H9 (cell line): Measurements from ENCODE around the gene CYFIP1. TPM values are rescaled to one million over a fixed set of nuclear protein-coding genes. Genes with fewer than 3 reads are reported as not detected.

Experiments
- DNase-seq: peaks from one replicate; pipeline ENCODE4 v3.0.0-alpha.2; 2017
- H2AFZ ChIP-seq: one replicate; pipeline ENCODE4 v1.6.1; 2013; ENCODE audit warnings: mild to moderate bottlenecking, low read length, control low read depth, moderate library complexity
- H2AK5ac ChIP-seq: 2 replicates; pipeline ENCODE4 v1.6.1; 2013; ENCODE audit warnings: low read length, control low read depth, mixed read lengths; ENCODE audit not compliant: insufficient read length
- H2BK120ac ChIP-seq: one replicate; pipeline ENCODE4 v1.6.1; 2013; ENCODE audit warnings: low read depth, mild to moderate bottlenecking, low read length, control low read depth, inconsistent platforms; ENCODE audit not compliant: poor library complexity, severe bottlenecking
- H2BK12ac ChIP-seq: 2 replicates; pipeline ENCODE4 v1.6.1; 2013; ENCODE audit warnings: low read length, control low read depth, mixed read lengths, low read depth; ENCODE audit not compliant: insufficient read length
- H2BK15ac ChIP-seq: 2 replicates; pipeline ENCODE4 v1.6.1; 2013; ENCODE audit warnings: low read depth, low read length, control low read depth
- H2BK20ac ChIP-seq: one replicate; pipeline ENCODE4 v1.6.1; 2013; ENCODE audit warnings: low read depth, mild to moderate bottlenecking, low read length, control low read depth, inconsistent platforms; ENCODE audit not compliant: poor library complexity, severe bottlenecking
- H2BK5ac ChIP-seq: 2 replicates; pipeline ENCODE4 v1.6.1; 2013; ENCODE audit warnings: low read length, control low read depth, mixed read lengths; ENCODE audit not compliant: insufficient read length
- H3K14ac ChIP-seq: 2 replicates; pipeline ENCODE4 v1.6.1; 2013; ENCODE audit warnings: low read length, control low read depth; ENCODE audit not compliant: insufficient read depth
- H3K18ac ChIP-seq: 2 replicates; pipeline ENCODE4 v1.6.1; 2013; ENCODE audit warnings: low read depth, mild to moderate bottlenecking, mixed read lengths, low read length, control low read depth; ENCODE audit not compliant: insufficient read length
- H3K23ac ChIP-seq: 2 replicates; pipeline ENCODE4 v1.6.1; 2013; ENCODE audit warnings: low read length, control low read depth, mixed read lengths, low read depth; ENCODE audit not compliant: insufficient read length
- H3K23me2 ChIP-seq: 2 replicates; pipeline ENCODE4 v1.6.1; 2013; ENCODE audit warnings: low read depth, mild to moderate bottlenecking, mixed read lengths, low read length, control low read depth; ENCODE audit not compliant: insufficient read length, poor library complexity, severe bottlenecking
- H3K27ac ChIP-seq: 2 replicates; pipeline ENCODE4 v1.5.1; 2013; ENCODE audit warnings: low read length, control low read depth, mixed read lengths, low read depth; ENCODE audit not compliant: insufficient read length
- H3K27me3 ChIP-seq: 2 replicates; pipeline ENCODE4 v1.6.1; 2013; ENCODE audit warnings: low read length, control low read depth, inconsistent platforms; ENCODE audit not compliant: insufficient read depth
- H3K4ac ChIP-seq: 2 replicates; pipeline ENCODE4 v1.6.1; 2013; ENCODE audit warnings: low read depth, mild to moderate bottlenecking, control low read depth, inconsistent platforms, low read length, moderate library complexity
- H3K4me1 ChIP-seq: 2 replicates; pipeline ENCODE4 v1.6.1; 2013; ENCODE audit warnings: low read length, control low read depth, inconsistent platforms; ENCODE audit not compliant: insufficient read depth
- H3K4me2 ChIP-seq: 2 replicates; pipeline ENCODE4 v1.6.1; 2013; ENCODE audit warnings: low read length, control low read depth, mixed read lengths; ENCODE audit not compliant: insufficient read length, insufficient read depth
- H3K56ac ChIP-seq: 2 replicates; pipeline ENCODE4 v1.6.1; 2013; ENCODE audit warnings: low read depth, mild to moderate bottlenecking, mixed read lengths, low read length, control low read depth; ENCODE audit not compliant: insufficient read length
- H3K79me1 ChIP-seq: 2 replicates; pipeline ENCODE4 v1.6.1; 2013; ENCODE audit warnings: low read depth, mild to moderate bottlenecking, moderate library complexity, low read length, control low read depth, inconsistent platforms; ENCODE audit not compliant: insufficient read depth, poor library complexity, severe bottlenecking
- H3K79me2 ChIP-seq: 2 replicates; pipeline ENCODE4 v1.6.1; 2013; ENCODE audit warnings: low read length, control low read depth, inconsistent platforms; ENCODE audit not compliant: insufficient read depth
- H3K9ac ChIP-seq: 2 replicates; pipeline ENCODE4 v1.6.1; 2013; ENCODE audit warnings: low read length, control low read depth, mixed read lengths; ENCODE audit not compliant: insufficient read length; ENCODE audit errors: extremely low read depth
- H3K9me3 ChIP-seq: one replicate; pipeline ENCODE4 v1.6.1; 2013; ENCODE audit warnings: low read depth, low read length, inconsistent platforms; ENCODE audit not compliant: control insufficient read depth
- H3T11ph ChIP-seq: one replicate; pipeline ENCODE4 v1.6.1; 2013; ENCODE audit warnings: mild to moderate bottlenecking, low read length, control low read depth, inconsistent platforms
- H4K20me1 ChIP-seq: one replicate; pipeline ENCODE4 v1.6.1; 2013; ENCODE audit not compliant: control insufficient read depth, insufficient read length, insufficient read depth
- H4K5ac ChIP-seq: 2 replicates; pipeline ENCODE4 v1.6.1; 2013; ENCODE audit warnings: low read depth, mild to moderate bottlenecking, mixed read lengths, low read length, control low read depth; ENCODE audit not compliant: insufficient read length
- H4K8ac ChIP-seq: replicated peaks from 2 replicates; pipeline ENCODE4 v1.6.1; 2013; ENCODE audit warnings: low read length, control low read depth, mixed read lengths, low read depth; ENCODE audit not compliant: insufficient read length
- H4K91ac ChIP-seq: 2 replicates; pipeline ENCODE4 v1.6.1; 2013; ENCODE audit warnings: low read depth, mild to moderate bottlenecking, moderate library complexity, mixed read lengths, low read length, control low read depth; ENCODE audit not compliant: insufficient read length
- H3K27ac Mint-ChIP-seq, 3 experiments: 2 replicates in 2 of 3; 3 replicates in 1 of 3; pipeline ENCODE4 v1.8.0; 2020 to 2021; ENCODE audit warnings: mixed read lengths in 3 of 3, mild to moderate bottlenecking in 1 of 3, moderate library complexity in 1 of 3
- H3K27me3 Mint-ChIP-seq: 2 replicates; pipeline ENCODE4 v1.8.0; 2021; ENCODE audit warnings: low read depth, mild to moderate bottlenecking, moderate library complexity, mixed read lengths
- H3K36me3 Mint-ChIP-seq, 3 experiments: 2 replicates in 2 of 3; 3 replicates in 1 of 3; pipeline ENCODE4 v1.8.0; 2020 to 2021; ENCODE audit warnings: low read depth in 3 of 3, mixed read lengths in 3 of 3; ENCODE audit not compliant: insufficient read depth in 1 of 3
- H3K4me1 Mint-ChIP-seq, 2 experiments: 2 replicates each; pipeline ENCODE4 v1.8.0; 2020; ENCODE audit warnings: mixed read lengths in 2 of 2
- H3K4me3 Mint-ChIP-seq, 2 experiments: 2 replicates in 1 of 2; 3 replicates in 1 of 2; pipeline ENCODE4 v1.8.0; 2020 to 2021; ENCODE audit warnings: mild to moderate bottlenecking in 2 of 2, mixed read lengths in 2 of 2, moderate library complexity in 1 of 2
- H3K9me3 Mint-ChIP-seq, 2 experiments: 2 replicates in 1 of 2; 3 replicates in 1 of 2; pipeline ENCODE4 v1.8.0; 2020; ENCODE audit warnings: mild to moderate bottlenecking in 2 of 2, mixed read lengths in 2 of 2, moderate library complexity in 1 of 2
- WGBS: extraction: QIAGEN DNeasy Blood & Tissue Kit; methylation state at CpG from one replicate; pipeline ENCODE4 v1.1.7; 2013; ENCODE audit warnings: missing lambda C conversion rate, low lambda C conversion rate, mixed read lengths; ENCODE audit not compliant: insufficient read length; ENCODE audit errors: extremely low coverage; 5-methylcytosine and 5-hydroxymethylcytosine counted together
- total RNA-seq: library from RNA; stranded (reverse); gene quantifications from 2 replicates; pipeline ENCODE4 v1.2.1, GENCODE V29; 2021
- TF ChIP-seq, protein P1 (sequence below): fragments of 200-600 bp; sonication (generic); conservative IDR thresholded peaks from 3 replicates; pipeline ENCODE4 v1.8.0; 2021; ENCODE audit warnings: antibody characterized with exemption, mild to moderate bottlenecking

The CYFIP1 gene
- total RNA-seq, 1 experiment from 2014 or later = 71.2 TPM

GRCh38 chr15:22838292-22839042 lies 141.7 kb downstream of the CYFIP1 start, which contains the start of gene NIPA2:
Gene NIPA2 (plus strand): TSS chr15:22838666. CDS start chr15:22851732, 13,066 bp downstream.
- Mint-ChIP-seq H3K4me1 (peaks cover 27 to 30% of the 10 kb centered on the region in 2 experiments), H3K27ac (peak within 1 kb of the TSS; percentile 93 to 97 (median 93))
- H3K56ac ChIP-seq = no peak within 1 kb of the TSS

More at GRCh38 chr15:22838292-22839042, 141.7 kb downstream of the CYFIP1 start, which contains the start of gene NIPA2:
- Histone ChIP-seq H3K9me3 (no peaks in the 10 kb centered on the region), H2AK5ac (no peak within 1 kb of the TSS), H2BK120ac (no peak within 1 kb of the TSS), H4K91ac (no peak within 1 kb of the TSS), H3K4me2 (peak within 1 kb of the TSS; percentile 58), H3K23me2 (no peaks in the 10 kb centered on the region), H3K4ac (no peak within 1 kb of the TSS), H3K18ac (peak within 1 kb of the TSS; percentile 76), H3K27ac (peak within 1 kb of the TSS; percentile 53), H3K79me2 (peaks cover 27% of the 10 kb centered on the region; the same call in 1 of the 2 replicates), H4K20me1 (no peaks in the 10 kb centered on the region), H3K27me3 (no peaks in the 10 kb centered on the region), H3K9ac (peak within 1 kb of the TSS; percentile 89), H2AFZ (no peak within 1 kb of the TSS), H3K4me1 (no peaks in the 10 kb centered on the region; the same call in 1 of the 2 replicates), H2BK15ac (no peak within 1 kb of the TSS), H4K5ac (no peak within 1 kb of the TSS), H2BK5ac (no peak within 1 kb of the TSS), H4K8ac (no peak within 1 kb of the TSS), H2BK12ac (no peak within 1 kb of the TSS), H2BK20ac (no peak within 1 kb of the TSS), H3K23ac (no peak within 1 kb of the TSS), H3K14ac (peak within 1 kb of the TSS; percentile 97), H3T11ph (no peak within 1 kb of the TSS), H3K79me1 (peaks cover 3% of the 10 kb centered on the region)
- peak within 1 kb of the TSS; percentile 88 to 97 for H3K4me3 Mint-ChIP-seq
- H3K36me3 Mint-ChIP-seq = peaks cover 14 to 20% (median 15%) of the 10 kb centered on the region in 3 experiments
- peaks cover 0 to 11% of the 10 kb centered on the region in 2 experiments; a peak in 3 of 5 replicates for H3K9me3 Mint-ChIP-seq
- peaks cover 2% of the 10 kb centered on the region; the same call in 1 of the 2 replicates for H3K27me3 Mint-ChIP-seq
- TF ChIP-seq, protein P1, sequence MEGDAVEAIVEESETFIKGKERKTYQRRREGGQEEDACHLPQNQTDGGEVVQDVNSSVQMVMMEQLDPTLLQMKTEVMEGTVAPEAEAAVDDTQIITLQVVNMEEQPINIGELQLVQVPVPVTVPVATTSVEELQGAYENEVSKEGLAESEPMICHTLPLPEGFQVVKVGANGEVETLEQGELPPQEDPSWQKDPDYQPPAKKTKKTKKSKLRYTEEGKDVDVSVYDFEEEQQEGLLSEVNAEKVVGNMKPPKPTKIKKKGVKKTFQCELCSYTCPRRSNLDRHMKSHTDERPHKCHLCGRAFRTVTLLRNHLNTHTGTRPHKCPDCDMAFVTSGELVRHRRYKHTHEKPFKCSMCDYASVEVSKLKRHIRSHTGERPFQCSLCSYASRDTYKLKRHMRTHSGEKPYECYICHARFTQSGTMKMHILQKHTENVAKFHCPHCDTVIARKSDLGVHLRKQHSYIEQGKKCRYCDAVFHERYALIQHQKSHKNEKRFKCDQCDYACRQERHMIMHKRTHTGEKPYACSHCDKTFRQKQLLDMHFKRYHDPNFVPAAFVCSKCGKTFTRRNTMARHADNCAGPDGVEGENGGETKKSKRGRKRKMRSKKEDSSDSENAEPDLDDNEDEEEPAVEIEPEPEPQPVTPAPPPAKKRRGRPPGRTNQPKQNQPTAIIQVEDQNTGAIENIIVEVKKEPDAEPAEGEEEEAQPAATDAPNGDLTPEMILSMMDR = no peak; the same call in 2 of the 3 replicates
- DNase-seq = peak; percentile 99
- no CpG with 5 or more reads among the region's 83 CpGs for WGBS
